GM20431 (cell line): ENCODE measurements around the gene MAP7.
"Not testable (repeated sequence)": the region's sequence is repeated elsewhere in the genome, so short reads cannot be mapped to it uniquely, and the experiment has no call there.

Experiments
- in situ Hi-C: fragments of 300-500 bp; cut with MseI, MboI; formaldehyde crosslinking; loops from one replicate; pipeline ENCODE4 v1.15.0; 2020; ENCODE audit warnings: low sequenced_read_pairs; ENCODE audit not compliant: unreplicated experiment

Gene MAP7

DNA sequence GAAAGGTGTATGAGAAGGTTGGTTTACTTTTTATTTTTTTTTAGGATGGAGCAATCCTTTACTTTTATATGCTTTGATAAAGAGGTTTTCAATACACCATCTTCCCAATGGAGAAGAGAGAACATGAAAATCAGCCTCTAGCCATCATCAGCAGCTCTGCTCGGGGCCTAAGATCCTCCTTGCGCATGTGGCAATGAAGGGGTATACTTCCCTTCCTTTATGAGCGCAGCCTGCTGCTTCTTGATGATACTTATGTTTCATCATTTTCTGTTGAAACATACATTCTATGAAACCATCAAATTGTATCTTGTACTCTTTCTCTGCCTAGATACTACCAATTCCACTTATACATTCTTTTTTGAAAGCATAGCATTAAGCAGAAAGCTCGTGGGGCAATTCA, 74.5 kb downstream of the MAP7 start:
- in situ Hi-C loops = no loop called here

DNA sequence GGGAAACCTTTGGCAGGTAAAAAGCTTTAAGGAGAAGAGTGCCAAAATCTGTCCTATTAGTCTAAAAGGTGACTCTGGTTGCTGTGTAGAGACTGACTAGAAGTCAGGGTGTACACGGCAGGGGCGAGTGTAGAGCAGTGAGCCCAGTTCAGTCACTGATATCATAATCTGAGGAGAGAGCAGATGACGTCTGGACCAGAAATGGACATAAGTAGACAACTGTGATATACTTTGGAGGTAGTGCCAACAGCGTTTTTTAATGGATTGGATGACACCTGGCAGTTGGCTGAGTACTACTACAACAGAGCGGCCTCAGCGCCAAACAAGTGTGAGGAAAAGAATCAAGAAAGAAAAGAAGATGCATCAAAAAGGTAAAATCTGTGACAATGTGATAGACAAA, 76.0 kb downstream of the MAP7 start:
- in situ Hi-C loops = no loop called here

DNA sequence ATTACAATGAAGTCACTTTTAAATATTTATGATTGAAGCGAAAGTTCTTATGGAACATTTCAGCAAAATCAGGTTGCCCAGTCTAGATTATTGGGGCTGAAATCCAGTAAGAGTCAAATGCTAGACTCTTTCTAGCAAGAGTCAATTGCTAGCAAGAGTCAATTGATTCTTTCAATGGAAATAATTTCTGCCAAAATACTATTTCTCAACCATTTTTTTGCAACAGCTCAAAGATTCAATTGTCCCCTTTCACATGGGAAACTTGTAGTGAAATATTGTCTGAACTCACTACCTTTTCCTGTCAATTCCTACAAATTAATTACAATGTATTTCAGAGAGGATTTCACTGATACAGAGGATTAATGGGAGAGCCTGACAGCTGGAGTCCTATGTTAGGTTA, 78.3 kb downstream of the MAP7 start:
- in situ Hi-C loops = no loop called here

DNA sequence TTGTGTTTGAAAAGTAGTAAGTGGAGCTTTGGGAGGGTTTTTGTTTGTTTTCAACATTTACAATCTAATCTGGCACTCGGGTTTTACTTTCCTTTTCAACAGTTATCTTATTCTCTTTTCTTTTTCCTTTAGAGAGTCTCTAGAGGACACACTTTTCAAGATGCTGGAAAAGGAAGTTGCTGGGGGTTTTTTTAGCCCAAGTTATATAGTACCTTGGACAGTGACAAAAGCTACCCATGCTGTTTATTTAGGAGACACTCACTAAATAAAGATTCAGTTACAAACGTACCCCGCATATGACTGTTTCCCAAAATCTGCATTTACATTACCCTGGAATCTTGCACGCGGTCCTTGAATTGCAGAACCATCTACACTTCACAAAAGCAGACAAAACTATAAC, 78.8 kb downstream of the MAP7 start:
- in situ Hi-C loops = no loop called here

DNA sequence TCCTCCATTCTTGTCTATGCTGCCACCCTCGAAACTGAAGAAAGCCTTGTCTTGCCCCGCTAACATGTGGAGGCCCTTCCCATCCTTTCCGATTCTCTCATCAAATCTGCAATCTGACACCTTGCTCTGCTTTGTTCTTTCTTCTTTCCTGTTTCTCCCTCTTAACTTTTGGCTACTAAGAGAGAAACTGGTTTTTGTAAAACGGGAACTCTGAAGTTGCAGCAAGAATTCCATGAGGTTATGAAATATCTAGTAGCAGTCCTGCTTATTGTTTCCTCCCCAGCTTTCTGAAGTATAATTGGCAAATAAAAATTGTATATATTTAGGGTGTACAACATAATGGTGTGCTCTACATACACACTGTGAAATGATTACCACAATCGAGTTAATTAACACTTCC, 80.2 kb downstream of the MAP7 start:
- in situ Hi-C loops = no loop called here

DNA sequence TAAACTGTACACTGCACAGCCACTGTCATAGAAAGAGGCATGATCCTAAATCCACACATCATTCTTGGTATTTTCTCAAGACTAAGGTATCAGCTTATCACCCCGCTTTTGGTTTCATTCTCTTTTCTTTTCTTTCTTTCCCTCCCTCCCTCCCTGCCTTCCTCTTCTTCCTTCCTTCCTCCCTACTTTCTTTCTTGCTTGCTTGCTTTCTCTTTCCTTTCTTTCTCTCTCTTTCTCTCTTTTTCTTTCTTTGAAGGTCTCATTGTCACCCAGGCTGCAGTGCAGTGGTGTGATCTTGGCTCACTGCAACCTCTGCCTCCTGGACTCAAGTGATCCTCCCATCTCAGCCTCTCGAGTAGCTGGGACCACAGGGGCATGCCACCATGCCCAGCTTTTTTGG, 81.1 kb downstream of the MAP7 start:
- in situ Hi-C loops = no loop called here

DNA sequence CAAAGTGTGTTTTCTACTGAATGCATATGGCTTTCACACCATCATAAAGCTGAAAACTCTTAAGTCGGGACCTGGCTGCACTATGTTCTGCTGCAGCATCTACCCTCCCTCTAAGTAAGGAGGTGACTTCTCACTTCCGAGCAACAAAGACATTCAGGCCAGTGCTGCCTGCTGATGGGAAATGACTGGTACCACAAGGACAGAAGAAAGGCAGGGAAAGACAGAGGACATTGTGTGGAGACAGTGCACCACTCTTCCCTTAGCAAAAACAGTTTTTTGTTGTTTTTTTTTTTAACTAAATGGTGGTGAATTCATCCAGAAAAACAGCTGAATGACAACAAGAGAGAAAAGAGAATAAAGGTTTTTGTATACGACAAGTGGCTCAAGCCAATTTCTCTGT, 81.5 kb downstream of the MAP7 start:
- in situ Hi-C loops = no loop called here

DNA sequence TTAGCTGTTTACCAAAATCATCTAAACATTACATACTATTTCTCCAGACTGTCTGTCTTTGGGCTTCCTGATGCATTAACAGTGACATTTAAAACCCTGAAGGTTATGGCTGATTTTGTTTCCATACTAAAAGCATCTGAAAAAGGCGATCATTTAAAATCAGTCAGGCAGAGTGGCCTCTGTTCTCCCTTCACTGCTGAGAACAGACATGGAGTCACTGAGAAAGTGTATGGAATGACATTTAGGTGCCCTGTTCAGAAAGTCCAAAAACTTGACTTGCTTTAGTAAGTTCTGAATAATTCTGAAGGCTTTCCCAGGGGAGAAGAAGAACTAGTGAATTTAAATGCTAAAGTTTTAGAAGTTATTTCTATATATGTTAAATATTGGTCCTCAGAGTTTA, 83.0 kb downstream of the MAP7 start:
- in situ Hi-C loops = no loop called here

DNA sequence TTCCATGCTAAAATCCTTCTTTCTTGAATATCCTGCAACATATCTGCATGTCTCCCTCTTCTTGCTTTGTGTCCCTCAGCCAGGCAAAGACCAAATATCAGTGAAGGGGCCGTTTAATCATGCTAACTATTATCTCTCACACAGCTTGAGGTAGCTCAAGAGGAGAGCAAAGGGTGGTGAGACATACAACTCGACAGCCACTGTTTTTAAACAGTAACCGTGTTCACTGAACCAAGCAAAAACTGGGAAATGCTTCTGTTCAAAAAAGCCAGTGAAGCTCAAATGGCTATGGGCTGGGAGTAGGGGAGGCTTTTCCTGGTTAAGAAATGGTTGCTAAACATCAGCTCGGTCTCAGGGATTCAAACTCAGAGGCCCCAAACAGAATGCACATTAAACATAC, 83.4 kb downstream of the MAP7 start:
- in situ Hi-C loops = no loop called here

DNA sequence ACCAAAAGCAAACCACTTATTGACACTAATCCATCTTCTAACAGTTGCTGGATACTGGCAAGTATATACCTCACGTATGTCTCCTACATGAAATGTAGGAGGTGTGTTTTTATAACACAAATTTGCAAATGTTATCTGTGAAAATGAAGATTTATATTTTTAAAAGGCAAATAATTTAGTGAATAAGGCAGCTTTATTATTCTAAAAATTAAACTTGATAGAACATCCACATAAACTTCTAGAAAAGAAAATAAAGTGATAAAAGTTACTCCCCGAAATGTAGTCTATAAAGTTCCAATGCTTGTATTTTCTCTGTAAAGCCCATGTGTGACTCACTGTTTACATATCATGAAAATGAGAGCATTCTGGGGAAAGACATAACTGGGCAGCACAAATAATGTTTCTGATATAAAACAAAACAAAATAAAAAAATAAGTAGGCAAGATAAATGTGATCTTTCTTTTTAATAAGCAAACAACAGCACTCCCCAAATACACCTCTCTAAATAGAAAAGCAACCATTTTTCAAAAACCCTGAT, 84.4 kb downstream of the MAP7 start:
- in situ Hi-C loops = no loop called here

DNA sequence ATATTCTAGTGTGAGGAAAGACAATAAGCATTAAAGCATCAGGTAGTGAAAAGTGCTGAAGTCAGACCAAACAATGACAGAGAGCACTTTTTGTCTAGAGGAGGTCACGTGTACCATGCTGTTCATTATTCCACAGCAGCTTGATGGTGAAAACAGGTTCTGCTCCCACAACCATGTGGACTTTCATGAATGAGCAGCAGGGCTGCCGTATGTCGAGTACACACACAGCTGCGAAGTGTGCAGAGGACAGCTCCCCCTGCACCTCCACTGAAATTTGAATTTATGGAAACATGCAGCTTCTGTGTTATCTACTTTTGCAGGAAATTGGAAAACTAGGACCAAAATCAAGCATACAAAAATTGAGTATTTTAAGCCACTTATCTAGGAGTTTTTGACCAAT, 85.3 kb downstream of the MAP7 start:
- in situ Hi-C loops = no loop called here

DNA sequence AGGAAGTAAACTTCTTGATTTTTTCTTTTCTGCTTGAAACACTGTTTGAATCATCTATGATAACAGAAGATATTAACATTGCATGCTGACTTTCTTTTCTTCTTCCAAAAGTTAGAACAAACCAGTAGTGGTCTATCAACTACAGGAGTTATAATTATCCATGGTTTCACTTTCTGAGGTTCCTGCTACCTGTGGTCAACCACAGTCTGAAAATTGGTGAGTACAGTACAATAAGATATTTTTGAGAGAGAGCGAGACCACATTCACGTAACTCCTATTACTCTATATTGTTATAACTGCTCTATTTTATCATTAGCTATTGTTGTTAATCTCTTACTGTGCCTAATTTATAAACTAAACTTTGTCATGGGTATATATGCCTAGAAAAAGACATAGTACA, 86.1 kb downstream of the MAP7 start:
- in situ Hi-C loops = no loop called here

DNA sequence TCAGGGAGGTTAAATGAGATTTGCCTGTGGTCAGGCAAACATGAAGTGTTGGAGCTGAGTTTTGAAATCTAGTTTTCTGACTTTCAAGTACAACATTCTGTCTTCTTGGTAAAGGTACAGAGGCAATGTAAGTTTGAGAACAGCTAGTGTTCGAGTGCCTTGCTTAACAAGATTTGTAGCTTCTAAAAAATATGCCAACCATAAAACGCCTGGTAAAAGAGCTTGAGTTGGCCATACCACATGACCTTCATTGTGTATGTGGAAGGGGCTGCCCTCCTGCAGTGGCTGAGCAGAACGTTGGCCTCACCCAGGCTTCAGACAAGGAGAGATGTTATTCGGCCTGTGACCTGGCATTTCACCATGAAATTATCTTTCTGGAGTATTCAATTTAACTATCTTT, 86.5 kb downstream of the MAP7 start:
- in situ Hi-C loops = no loop called here

DNA sequence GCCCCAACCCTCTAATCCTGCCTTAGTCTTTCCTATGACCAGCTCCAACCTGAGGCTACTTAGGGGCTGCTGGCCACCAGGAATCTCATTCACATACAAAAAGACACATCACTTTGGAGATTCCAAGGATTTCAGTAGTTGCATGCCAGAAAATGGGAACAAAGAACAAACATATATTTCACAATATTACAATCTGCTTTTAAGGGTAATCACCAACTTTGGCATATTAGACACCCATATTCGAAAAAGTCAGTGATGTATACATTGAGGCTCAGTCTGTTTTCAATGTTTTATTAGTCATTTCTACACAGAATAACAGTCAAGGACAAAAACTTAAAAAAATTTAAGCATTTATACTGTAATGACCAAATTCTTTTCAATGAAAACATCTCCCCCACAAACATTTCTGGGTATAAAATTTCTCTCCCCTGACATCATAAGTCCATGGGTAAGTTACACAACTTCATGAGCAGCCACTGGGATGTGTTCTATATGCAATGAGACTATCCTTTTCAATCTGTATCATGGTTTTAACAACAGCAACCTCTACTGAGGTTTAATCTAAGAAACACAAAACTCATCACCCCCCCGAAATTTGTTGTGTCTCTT, 103.5 kb downstream of the MAP7 start:
- in situ Hi-C loops = no loop called here

DNA sequence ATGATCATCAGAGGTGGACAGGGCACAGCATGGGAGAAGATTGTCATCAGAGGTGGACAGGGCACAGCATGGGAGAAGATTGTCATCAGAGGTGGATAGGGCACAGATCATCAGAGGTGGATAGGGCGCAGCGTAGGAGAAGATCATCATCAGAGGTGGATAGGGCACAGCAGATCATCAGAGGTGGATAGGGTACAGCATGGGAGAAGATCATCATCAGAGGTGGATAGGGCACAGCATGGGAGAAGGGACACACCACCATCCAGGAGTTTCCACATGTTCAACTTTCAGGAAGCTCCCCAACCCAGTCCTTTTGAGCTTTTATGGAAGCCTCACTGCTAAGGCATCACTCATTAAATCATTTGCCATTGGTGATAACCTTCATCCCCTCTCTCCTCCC, 104.1 kb downstream of the MAP7 start:
- in situ Hi-C loops = no loop called here

DNA sequence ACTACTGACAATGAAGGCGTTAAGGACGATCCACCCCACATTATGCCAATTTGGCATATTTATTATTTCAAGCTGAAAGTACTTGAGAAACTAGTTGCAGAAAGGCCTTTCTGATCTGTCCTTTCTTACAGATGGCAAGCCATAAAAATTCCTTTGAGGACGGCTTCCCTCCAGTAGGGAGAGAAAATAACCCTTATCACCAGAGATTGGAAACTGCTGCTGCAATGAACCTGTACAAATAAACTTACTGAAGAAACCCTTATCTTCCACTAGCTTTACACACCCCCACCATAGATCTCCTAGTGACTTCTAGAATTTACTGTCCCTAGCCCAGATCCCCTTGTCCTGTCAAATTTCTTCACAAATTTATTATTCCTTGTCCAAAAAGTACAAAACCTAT, 105.2 kb downstream of the MAP7 start:
- in situ Hi-C loops = no loop called here

DNA sequence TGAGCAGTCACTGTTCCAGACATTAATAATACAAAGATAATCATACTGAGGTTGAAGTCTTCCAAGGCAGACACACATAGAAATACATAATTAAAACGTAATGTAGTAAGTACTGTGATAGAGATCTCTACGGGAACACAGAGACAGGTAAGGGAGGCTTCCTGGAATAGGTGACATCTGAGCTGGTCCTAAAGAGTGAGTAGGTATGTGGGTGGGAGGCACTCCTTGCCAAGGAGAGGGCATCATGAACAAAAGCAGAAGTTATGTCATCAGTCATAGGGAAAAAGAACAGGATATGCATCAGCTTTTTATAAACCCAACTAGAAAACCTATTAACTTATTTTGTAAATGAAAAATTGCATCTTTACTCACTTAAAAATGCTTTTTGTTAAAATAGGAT, 110.0 kb downstream of the MAP7 start:
- in situ Hi-C loops = no loop called here

DNA sequence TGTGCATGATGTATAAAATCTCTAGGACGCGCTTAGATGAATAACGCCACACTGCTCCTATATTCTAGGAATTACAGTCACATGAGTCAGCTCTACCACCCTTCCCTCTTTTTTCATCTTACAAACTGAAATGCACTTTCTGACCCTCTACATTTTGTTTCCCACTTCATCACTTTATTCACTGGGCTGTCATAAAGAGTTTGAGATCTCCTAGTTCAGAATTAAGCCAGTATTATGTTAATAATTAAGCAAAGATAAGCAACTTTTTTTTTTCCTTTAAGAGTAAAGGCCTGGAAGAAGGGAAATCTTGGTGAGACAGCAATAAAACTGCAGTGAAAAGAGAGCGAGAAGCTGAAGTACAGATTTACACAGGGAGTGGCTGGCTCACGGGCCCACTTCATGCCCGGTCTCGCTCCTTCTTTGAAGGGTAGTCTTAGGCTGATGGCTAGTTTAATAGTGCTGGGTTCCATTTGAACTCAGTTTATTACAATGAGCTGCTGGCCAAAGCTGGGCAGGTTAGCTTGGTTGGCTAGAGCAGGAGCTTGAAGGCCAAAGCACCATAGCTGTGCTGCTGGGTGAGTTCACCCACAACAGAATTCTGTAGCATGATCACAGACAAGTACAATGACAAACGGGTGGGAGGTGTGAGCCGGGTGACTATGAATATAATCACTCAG, 110.6 kb downstream of the MAP7 start:
- in situ Hi-C loops = no loop called here

DNA sequence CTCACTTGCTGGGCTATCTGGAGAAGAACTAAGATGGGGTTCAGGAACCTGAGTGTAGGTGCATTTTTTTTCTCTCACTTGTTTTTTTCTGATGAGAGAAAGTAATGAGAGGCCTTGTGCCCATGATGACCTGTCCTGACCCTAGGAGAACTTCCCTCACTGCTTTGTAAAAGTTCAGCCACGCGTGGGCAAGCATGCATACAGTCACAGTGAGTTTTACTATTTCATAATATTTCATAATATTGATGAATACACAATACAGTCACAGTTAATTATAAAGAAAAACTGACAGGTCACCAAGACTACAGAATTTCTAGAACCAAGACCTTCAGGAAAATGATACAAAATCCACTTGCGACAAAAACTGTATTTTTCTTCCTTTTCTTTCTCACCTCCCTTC, 111.8 kb downstream of the MAP7 start:
- in situ Hi-C loops = no loop called here

DNA sequence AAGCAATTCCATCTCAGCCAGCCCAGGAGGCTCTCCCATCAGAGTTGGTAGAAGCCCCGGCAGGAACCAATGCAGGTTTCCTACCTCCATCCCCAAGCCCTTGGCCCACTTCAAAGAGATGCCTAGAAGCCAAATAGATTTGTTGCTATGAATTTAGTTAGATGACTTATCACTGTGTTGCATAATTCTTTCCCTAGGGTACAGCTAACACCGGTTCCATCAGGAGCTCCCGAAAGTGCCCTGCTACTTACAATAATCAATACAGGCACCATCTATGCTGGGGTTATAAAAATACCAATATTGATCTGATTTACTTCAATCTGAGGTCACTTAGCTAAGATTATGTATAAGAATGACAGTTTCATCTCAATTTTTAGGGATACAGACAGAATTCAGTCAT, 113.0 kb downstream of the MAP7 start:
- in situ Hi-C loops = no loop called here

DNA sequence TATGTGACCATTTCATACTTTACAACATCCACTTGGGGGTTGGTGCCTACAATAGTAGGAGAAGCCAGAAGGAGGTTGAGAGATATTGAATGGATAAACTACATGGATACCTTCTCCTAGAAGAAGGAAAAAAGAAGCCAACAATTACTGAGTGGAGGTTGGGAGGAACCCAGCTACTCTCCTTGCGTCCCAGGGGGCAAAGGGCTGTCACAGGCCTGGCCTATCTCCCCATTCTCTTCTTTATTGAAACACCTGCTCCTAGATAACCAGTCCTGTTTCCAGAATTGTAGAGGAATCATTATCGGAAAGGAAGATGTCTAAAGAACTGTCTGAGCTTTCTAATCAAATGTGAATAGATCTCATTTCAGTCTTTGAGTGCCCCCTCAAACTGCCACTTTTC, 115.1 kb downstream of the MAP7 start:
- in situ Hi-C loops = no loop called here

DNA sequence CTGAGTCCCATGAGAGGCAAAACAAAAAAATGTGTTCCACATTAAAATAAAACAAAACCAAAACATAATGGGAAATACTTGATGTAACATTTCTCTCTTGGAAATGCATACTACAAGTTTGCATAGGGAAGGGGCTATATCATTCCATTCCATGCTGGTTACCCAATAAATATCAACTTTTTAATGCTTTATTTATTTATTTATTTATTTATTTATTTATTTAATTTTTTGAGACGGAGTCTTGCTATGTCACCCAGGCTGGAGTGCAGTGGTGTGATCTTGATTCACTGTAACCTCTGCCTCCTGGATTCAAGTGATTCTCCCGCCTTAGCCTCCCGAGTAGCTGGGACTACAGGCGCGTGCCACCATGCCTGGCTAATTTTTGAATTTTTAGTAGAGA, 118.9 kb downstream of the MAP7 start:
- in situ Hi-C loops = not testable (repeated sequence)
